GM23248 (cell line): ENCODE results near the gene IL1RAPL1.

Experiments used
- EZH2 ChIP-seq: fragments of 200-600 bp; sonication (generic); IDR thresholded peaks from 2 replicates; pipeline ENCODE4 v1.6.1; 2018; ENCODE audit warnings: antibody characterized with exemption, mild to moderate bottlenecking; ENCODE audit not compliant: insufficient read depth, poor library complexity, severe bottlenecking
- EZH2phosphoT487 ChIP-seq: fragments of 200-600 bp; sonication (generic); IDR thresholded peaks from 2 replicates; pipeline ENCODE4 v1.6.1; 2018; ENCODE audit warnings: antibody characterized with exemption, moderate library complexity, mild to moderate bottlenecking, low read depth; ENCODE audit not compliant: insufficient read depth

DNA sequence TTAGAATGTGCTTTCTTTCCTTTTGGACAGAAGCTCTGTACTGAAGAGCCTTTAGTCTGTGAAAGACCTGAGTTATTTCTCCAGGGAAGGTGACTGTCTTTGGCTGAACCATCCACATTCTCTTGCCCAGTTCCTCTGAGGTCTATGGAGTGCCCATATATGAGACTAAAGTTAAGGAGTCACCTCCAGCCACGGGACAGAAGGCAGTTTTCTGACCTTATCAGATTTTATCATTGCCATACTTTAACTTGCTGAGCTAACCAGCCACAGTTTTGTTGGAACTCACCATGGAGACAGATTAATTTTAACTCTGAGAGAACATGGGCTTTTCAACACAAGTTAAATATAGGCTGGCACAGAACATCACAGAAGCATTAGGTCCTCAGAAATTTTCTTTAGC is 26.3 kb downstream of the IL1RAPL1 start:
- TF ChIP-seq EZH2phosphoT487 = no peak
- TF ChIP-seq EZH2 = no peak
